Stimulated activated CD8-positive, alpha-beta memory T cell treated with anti-CD3 and anti-CD28 coated beads, Interleukin-4, amount 100 ng/mL, for 48 hours (primary cell): ENCODE results near the gene CD300E.
"Not testable (repeated sequence)": the region's sequence is repeated elsewhere in the genome, so short reads cannot be mapped to it uniquely, and the experiment has no call there.

ENCODE experiments used
- DNase-seq: peaks from one replicate; pipeline ENCODE4 v3.0.0-alpha.2; 2020

The CD300E gene

DNA sequence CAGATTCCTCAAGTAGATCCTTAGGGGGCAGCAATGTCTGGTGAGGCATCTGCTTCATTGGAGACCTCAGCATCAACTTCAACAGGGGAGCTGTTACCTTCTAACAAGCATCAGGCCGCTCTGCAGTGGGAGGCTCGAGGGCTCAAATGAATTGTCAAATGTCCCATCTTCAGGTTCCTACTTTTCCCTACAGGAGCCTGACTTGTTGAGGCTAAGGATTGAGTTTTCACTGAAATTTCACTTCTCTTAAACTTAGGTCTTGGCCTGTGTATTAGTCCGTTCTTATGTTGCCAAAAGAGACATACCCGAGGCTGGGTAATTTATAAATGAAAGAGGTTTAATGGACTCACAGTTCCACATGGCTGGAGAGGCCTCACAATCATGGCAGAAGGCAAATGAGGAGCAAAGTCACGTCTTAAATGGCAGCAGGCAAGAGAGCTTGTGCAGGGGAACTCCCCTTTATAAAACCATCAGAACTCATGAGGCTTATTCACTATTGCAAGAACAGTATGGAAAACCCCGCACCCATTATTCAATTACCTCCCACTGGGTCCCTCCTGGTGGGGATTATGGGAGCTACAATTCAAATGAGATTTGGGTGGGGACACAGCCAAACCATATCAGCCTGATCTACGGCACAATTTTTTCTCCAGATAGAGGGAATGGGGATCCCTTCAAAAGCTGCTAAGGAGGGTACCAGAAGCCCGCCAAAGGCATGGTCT is 26.3 kb downstream of the CD300E start:
- DNase-seq, result no peak

DNA sequence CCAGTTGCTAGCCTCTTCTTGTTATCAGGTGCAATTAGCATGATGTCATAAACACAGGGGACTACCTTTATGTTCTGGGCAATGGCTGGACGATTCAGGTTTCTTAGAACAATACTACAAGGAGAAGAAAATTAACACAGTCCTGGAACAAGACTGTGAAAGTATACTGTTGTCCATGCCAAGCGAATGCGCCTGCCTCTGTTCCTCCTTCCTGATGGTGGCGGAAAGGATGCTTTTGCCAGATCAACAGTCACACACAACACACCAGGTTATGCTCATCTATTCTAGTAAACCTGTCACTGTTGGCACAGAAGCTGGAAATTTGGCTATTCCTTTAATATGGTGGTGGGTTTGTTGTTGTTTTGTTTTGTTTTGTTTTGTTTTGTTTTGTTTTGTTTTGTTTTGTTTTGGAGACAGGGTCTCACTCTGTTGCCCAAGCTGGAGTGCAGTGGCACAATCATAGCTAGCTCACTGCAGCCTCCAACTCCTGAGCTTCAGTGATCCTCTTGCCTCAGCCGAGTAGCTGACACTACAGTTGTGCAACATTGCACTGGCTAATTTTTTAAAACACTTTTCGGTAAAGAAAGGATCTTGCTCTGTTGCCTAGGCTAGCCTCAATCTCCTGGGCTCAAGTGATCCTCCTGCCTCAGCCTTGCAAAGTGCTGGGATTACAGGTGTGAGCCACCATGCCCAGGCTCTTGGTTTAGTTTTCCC is 28.3 kb downstream of the CD300E start:
- DNase-seq, result no peak

DNA sequence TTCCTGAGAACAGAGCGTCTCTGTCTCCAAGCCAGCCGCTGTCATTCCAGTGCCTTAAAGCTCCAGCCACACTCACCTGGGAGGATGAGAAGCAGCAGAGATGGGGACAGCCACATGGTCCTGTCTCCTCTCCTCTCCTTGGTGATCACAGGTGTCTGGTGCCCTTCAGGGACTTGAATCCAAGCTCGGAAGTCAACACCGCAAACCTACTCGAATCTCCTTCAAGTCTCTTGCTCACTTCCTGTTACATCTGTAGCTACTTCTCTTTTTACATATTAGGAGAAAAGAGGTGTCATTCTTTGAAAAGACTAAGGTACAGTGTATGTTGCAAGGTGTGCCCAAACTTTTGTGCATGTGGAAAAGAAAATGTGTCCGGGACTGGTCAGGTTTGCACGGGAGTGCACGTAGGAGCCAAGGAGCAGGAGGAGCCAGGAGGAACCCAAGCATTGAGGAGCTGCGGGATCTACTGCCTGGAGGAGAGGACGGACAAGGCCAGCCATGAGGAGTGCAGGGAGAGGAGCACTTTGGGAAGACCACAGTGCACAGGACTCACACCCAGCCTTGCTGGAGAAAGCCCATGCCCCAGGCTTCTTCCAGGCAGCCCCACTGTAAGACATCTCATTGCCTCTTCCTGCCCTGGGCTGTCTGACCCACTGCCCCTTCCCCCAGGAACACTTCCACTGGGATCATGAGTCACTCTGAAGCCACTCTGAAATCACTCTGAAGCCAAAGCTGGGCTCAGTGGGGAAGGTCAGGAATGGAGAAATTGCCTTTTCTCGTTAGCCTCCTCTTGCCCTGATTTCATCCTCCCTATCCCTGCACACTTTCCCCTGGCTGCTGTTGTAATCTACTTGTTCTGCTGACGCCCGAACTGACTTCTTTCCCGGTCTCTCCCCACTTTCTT is 31.2 kb downstream of the CD300E start, which contains the start of gene CD300LD:
TSS of gene CD300LD (minus strand) at position 197 of the 904 bp plus-strand sequence. CDS start at position 116, 81 bp downstream.
- DNase-seq, result no peak

DNA sequence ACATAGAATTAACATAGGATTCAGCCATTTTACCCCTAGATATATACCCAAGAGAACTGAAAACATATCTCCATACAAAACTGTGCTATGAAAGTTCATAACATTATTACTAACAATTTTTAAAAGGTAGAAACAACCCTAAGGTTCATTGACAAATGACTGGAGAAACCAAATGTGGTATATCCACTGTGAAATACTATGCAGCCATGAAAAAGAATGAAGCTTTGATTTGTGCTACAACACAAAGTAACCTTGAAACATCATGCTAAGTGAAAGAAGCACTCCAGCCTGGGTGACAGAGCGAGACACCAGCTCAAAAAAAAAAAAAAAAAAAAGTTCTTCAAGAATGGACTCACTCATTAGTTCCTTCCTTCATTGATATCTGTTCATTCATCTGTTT is 32.0 kb downstream of the CD300E start:
- DNase-seq, result no peak

DNA sequence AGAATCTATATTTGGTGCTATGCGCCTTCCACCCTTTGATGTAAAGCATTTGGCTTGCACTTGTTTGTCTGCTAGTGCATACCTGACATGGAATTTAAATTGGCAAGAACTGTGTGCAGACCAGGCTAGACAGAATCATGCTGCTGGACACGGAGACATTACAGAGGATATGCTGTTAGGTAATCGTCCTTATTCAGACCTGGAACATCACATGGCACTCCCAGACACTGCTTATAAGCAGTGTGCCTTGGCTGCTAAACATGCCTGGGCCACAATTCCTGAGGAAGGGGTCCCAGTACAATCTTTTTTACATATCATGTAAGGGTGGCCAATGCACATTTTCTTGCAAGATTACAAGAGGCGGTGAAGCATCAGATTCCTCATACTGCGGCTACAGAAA is 37.8 kb downstream of the CD300E start:
- no peak for DNase-seq

DNA sequence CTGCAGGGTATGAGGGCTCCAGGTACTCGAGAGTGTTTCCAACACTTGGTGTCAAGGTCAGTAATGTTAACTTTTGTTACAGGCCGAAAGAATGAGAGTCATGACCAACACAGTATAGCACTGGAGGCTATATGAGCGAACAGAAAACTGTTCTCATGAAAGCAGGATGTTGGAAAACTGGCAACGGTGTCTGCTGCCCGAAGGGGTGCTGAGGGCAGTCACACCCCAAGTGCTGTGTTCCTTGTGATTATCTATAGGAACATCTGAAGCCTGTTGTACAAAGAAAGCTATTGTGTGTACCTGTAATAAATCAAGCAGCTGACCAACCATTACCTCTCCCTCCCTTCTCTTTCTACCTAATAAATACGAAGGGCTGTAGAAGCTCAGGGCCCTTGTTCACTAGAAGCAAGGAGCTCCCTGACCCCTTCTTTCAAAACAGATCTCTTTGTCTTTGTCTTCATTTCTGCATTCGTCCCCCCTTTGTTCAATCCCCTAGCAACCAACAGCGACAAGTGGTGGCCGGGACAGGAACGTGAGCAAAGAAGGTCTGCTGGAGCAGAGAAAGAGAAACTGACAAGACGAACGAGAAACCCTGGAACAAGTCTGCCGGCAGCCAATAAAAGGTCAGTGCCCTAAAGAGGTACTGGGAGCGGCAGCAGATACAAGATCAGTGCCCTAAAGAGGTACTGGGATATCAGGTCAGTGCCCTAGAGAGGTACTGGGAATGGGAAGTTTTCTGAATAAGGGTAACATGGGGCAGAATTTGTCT is 39.1 kb downstream of the CD300E start:
- no peak for DNase-seq

DNA sequence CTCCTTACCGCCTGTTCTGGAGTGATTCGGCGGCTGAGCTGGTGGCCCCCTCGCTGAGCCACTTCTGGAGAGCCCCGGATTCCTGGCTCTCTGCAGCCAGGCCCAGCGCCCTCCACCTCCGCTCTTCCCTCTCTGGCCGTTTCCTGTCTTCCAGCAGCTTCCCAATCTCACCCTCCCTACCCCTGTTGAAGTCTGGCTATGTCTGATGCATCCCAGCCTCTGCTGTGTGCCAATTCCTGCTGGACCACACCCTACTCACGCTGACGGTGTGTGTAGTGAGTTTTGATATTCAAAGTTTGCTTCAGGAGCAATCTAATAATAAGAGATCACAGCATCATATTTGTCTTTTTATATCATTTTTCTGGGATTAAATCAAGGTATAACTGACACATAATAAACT is 40.9 kb downstream of the CD300E start:
- no peak for DNase-seq

DNA sequence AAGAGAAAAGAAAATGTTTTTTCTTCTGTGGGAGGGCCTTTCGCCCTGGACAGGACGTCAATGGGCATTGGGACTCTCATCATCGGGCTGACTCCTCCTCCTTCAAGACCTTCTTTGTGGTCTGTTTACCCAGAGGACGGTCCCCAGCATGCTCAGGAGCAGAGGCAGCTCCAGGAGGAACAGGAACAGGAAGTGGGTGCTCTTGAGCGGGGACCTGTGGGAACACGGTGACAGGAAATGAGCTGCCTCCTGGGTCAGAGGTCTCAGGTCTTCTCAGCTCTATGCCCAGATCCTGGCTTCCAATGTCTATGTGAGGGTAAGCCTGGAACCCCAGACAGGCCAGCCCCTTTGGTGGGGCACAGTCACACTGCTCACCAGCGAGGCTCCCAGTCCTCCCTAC is 43.6 kb downstream of the CD300E start:
- no peak for DNase-seq

DNA sequence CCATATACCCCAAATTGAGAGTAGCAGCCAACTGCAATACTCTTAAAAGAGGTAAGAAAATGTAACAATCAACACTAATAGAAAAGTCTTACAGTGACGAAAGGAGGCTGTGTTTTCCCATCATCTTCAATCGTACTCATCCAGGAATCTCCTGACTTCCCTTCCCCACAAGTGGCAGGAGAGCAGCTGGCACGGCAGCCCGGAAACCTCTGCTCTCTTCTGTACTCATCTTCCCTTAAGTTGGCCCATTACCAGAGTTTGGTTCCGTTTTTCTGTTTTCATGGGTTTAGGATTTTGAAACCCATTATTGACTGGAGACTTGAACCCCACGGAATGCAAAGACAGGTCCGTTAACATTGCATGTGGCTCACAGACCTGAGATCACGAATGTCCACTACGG is 44.6 kb downstream of the CD300E start:
- DNase-seq, result no peak

DNA sequence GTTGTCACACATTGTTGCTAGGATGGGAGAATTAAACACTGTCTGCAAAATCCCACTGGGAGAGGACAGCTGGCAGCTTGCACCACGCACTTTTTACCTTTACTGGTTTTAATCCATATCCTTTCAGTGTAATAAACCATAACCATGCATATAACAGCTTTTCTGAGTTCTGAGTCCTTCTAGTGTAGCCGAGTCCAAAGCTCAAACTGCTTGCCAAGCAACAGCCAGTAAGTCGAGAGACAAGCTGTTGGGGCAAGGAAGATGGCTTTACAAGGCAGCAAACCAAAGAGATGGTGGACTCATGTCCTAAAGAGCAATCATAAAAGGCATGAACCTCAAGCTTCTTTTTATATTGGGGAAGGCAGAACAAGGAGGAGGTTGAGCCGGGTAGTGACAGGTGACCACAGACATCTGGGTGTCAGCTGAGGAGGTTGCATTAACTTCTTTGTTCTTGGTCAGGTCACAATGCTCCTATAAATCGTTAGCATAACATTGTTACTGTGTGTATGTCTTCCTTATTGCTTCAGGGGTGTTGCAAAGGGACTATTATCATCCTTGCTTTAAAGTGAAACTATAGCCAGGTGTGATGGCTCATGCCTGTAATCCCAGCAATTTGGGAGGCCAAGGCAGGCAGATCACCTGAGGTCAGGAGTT is 48.9 kb downstream of the CD300E start:
- no peak for DNase-seq

DNA sequence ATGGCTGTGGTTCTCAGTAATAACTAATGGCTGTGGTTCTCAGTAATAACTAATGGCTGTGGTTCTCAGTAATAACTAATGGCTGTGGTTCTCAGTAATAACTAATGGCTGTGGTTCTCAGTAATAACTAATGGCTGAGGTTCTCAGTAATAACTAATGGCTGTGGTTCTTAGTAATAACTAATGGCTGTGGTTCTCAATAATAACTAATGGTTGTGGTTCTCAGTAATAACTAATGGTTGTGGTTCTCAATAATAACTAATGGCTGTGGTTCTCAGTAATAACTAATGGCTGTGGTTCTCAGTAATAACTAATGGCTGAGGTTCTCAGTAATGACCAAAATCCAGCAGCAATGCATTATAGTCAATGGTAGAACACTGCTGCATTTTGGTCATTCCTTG is 49.9 kb downstream of the CD300E start:
- DNase-seq, result not testable (repeated sequence)

DNA sequence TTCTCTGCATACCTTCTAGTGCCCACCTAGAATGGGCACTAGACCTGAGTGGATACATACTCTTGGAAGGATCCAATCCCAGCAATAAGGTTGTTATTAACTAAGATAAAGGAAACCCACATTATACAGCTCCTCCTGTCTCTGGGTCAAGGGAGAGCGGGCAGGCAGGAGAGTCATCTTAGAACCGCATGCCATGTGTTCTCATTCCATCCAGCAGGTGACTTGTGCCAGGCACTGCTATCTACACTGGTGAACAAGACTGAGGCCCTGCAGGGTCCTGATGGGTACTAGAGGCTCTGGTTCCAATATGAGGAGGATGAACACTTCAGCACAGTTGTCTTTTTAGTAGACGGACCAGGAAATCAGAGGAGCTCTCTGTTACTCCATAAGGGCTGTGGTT is 50.4 kb downstream of the CD300E start:
- DNase-seq, result no peak

DNA sequence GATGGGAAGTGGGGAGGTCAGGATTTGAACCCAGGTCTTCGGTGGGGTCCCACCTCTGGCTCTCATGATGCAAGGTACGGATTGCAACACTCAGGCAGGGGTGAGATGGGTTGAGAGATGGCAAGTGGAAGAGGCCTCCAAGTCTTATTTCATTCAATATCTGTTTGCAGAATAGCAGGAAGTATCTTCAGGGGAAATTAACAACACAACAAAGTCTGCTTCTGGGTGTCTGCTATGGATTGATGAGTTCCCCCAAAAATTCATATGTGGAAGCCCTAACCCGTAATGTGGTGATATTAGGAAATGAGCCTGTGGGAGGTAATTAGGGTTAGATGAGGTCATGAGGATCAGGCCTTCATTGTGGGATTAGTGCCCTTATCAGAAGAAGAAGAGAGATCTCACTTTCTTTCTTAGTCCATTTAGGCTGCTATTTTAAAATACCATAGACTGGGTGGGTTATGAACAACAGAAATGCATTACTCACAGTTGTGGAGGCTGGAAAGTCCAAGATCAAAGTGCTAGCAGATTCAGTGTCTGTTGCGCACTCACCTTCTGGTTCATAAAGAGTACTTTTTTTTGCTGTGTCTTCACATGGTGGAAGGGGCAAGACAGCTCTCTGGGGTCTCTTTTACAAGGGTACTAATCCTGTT is 51.8 kb downstream of the CD300E start:
- DNase-seq, result no peak

DNA sequence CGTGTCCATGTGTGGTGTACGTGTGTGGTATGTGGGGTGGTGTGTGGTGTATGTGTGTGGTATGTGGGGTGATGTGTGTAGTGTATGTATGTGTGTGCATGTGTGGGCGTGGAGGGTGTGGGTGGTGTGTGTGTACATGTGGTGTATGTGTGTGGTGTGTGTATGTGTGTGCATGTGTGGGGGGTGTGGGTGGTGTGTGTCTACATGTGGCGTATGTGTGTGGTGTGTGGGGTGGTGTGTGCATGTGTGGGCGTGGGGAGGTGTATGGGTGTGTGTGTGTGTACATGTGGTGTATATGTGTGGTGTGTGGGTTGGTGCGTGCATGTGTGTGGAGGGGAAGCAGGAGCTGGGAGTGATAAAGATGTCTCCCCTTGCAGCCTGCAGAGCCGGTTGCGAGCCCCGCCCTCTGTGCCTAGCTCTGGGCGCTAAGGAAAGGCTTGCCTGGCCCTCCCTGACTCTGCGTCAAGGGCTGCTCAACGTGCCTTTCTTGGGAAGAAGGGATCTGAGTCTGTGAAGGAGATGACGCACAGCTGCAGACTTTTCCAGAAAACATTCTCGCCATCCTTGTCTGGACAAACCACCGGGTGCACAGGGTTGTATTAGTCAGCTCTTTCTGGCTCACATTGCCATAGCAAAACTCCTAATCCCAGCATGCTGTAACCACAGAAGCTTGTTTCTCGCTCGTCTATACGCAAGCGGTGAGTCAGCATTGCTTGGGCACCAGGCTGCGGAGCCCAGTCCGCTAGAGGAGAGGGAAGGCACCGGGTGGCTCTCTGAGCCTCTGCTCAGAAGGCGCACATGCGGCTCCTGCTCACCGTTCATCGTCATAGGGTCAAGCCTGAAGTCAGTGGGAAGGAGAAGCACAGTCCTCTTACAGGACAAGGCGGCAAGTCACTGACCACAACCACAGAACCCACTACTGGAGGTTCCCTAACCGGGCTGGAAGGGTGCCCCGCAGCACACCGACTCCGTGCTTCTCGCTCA is 54.2 kb downstream of the CD300E start:
- peak; percentile 49 for DNase-seq

DNA sequence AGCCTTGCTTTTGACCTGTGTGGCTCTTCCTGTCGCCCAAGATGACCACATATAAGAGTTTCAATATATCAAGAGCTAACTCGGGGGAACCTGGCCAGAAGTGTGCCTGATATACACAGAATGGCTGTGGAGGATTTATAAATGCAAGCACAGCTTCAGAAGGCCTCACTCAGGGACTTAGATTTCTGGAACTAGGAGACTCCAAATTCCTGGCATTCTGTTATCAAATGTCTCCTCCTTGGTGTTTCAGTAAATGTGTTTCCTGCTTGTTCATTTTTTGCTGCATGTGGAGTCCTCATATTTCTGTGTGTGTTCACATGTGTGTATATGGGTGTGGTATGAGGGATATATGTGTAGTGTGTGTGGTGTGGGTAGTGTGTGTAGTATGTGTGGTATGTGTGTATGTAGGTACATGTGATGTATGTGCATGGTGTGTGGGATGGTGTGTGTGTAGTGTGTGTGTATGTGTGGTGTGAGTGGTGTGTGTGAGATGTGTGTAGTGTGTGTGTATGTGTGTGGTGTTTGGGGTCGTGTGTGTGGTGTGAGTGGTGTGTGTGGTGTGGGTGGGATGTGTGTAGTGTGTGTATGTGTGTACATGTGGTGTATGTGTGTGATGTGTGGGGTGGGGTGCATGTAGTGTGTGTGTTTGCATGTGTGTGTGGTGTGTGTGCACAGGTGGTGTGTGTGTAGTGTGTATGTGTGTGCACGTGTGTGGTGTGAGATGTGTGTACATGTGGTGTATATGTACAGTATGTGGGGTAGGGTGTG is 55.2 kb downstream of the CD300E start:
- no peak for DNase-seq

DNA sequence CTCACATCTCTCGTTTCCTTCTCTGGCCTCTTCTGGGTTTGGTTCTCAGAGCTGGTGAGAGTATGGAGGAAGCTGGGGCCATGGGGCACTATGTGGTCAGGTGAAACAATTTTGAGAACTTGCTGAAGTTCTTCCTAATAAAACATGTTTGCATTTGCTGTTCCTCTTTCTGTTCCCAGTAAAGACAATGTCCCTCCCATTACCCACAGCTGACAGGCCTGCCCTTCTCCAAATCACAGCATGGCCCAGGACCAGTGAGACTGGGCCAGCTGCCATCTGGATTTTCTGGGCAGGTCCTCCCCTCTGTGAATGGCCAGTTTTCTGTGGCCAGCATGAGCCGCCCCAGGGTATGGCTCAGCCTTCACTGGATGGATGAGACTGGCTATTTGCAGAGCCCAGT is 56.1 kb downstream of the CD300E start, which contains the start of gene CD300H:
TSS of gene CD300H (minus strand) at position 113 of the 400 bp plus-strand sequence.
- DNase-seq, result no peak

DNA sequence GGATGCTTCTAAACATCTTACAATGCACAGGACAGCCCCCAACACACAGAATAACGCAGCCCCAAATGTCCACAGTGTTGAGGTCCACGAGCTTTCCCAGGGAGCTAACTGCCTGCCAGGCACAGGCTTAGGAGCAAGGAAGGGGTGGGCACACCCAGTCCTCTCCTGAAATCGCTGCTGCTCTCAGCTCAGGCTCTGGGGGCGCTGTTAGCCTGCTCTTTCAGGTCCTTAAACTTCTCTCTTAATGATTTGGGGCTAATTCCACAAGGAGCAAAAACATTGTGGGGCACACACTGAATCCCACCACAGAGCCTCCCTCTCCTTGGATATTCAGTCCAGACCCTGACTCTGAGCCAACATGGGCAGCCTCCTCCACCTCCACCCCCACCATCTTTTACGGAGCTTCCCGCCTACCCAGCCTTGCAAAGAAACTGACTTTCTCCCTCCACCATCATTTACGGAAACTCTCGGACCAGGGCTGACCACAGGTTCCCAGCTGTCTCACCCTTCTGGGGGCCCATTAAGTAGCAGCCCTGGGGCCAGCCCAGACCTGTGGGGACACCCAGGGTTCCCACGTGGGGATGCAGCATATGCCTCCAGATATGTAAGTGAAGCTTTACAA is 57.3 kb downstream of the CD300E start:
- DNase-seq, result peak; percentile 66

DNA sequence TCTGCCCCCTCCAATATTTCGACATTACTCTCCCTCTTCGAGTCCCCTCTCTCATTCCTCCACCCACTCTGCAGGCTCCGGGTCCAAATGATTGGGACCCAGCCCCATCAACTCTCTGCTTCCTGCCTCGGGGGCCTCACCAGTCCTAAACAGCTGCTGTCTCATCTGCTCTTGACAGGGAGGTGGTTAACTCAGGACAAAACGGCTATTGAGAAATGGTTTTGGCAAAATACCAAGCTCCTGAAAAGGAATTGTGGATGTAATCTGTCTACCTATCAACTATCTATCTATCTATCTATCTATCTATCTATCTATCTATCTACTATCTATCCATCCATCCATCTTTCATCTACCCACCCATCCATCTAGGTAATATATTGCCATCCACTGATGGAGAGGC is 58.4 kb downstream of the CD300E start:
- no peak for DNase-seq

DNA sequence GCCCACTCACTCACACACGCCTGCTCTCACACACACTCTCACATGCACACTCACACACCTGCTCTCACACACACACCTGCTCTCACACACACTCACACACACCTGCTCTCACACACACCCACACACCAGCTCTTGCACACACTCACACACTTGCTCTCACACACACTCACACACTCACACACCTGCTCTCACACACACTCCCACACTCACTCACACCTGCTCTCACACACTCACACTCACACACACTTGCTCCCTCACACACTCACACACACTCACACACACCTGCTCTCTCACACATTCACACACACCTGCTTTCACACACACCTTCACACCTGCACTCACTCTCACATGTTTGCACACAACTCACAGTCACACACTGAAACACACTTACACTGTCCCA is 60.2 kb downstream of the CD300E start:
- no peak for DNase-seq
